OCI-LY3 (cell line): Measurements from ENCODE around the gene WNT7B.

ENCODE experiments used
- EZH2phosphoT487 ChIP-seq: fragments of 200-600 bp; shearing (Covaris generic); IDR thresholded peaks from 2 replicates; pipeline ENCODE4 v1.6.1; 2018; ENCODE audit warnings: antibody characterized with exemption, mixed run types, low read depth
- TF ChIP-seq, protein P1 (sequence below): fragments of 200-600, 300-600 bp; sonication (generic); IDR thresholded peaks from 2 replicates; pipeline ENCODE4 v1.5.1; 2014; ENCODE audit warnings: antibody characterized with exemption, low read length, low read depth

DNA sequence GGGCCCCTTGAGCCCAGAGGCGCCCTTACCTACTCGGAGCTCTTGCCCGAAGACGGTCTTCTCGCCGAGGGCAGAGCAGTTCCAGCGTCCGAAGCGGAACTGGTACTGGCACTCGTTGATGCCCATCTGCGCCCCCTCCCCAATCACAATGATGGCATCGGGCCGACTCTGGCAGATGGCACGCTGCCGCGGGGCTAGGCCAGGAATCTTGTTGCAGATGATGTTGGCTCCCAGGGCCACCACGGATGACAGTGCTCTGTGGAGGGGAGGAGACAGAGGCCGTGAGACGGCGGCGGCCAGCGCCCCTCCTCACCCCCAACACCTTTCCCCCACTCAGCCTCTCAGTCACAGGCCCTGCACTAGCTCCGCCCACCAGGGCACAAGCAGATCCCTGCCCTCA lies 27.1 kb downstream of the WNT7B start:
- TF ChIP-seq, protein P1, sequence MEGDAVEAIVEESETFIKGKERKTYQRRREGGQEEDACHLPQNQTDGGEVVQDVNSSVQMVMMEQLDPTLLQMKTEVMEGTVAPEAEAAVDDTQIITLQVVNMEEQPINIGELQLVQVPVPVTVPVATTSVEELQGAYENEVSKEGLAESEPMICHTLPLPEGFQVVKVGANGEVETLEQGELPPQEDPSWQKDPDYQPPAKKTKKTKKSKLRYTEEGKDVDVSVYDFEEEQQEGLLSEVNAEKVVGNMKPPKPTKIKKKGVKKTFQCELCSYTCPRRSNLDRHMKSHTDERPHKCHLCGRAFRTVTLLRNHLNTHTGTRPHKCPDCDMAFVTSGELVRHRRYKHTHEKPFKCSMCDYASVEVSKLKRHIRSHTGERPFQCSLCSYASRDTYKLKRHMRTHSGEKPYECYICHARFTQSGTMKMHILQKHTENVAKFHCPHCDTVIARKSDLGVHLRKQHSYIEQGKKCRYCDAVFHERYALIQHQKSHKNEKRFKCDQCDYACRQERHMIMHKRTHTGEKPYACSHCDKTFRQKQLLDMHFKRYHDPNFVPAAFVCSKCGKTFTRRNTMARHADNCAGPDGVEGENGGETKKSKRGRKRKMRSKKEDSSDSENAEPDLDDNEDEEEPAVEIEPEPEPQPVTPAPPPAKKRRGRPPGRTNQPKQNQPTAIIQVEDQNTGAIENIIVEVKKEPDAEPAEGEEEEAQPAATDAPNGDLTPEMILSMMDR = no peak
- TF ChIP-seq EZH2phosphoT487 = no peak
